Gastrocnemius medialis (tissue), 4 donors: ENCODE data around the gene ABO. TPM values are rescaled to one million over a fixed set of nuclear protein-coding genes. Genes with fewer than 3 reads are reported as not detected.
"Not testable (repeated sequence)": the region's sequence is repeated elsewhere in the genome, so short reads cannot be mapped to it uniquely, and the experiment has no call there.

Source experiments
- ATAC-seq, 2 donors: fragments of 150-250 bp; one replicate each; pipeline ENCODE4 v1.9.1; 2016
- DNase-seq, 2 donors: peaks; one replicate each; pipeline ENCODE4 v3.0.0-alpha.2; 2019
- H3K27ac ChIP-seq, 4 donors: fragments of 200-600 bp; sonication (generic); 1 replicate in 1 of 4; 2 replicates in 3 of 4; pipeline ENCODE4 v1.5.1; 2016 to 2018; ENCODE audit warnings: mild to moderate bottlenecking in 2 of 4, moderate library complexity in 1 of 4
- H3K27me3 ChIP-seq, 3 donors: fragments of 200-600 bp; sonication (generic) in 2 of 3; 1 replicate in 1 of 3; 2 replicates in 2 of 3; pipeline versions ENCODE4 v1.5.1 to v1.6.0; 2016 to 2019; ENCODE audit warnings: mild to moderate bottlenecking in 1 of 3, moderate library complexity in 1 of 3
- H3K36me3 ChIP-seq, 2 donors: fragments of 200-600 bp; sonication (generic) in 1 of 2; one replicate each; pipeline ENCODE4 v1.5.1; 2017 to 2018
- H3K4me1 ChIP-seq, 2 donors: fragments of 200-600 bp; sonication (generic) in 1 of 2; one replicate each; pipeline ENCODE4 v1.5.1; 2016 to 2017; ENCODE audit warnings: mild to moderate bottlenecking in 2 of 2
- H3K4me3 ChIP-seq, 4 donors: fragments of 200-600 bp; sonication (generic) in 3 of 4; 1 replicate in 1 of 4; 2 replicates in 3 of 4; pipeline ENCODE4 v1.5.1; 2016 to 2019; ENCODE audit warnings: mild to moderate bottlenecking in 2 of 4
- H3K9me3 ChIP-seq, 3 donors: fragments of 200-600 bp; sonication (generic) in 2 of 3; 1 replicate in 1 of 3; 2 replicates in 2 of 3; pipeline ENCODE4 v1.5.1; 2016 to 2019
- POLR2A ChIP-seq, 2 donors: fragments of 450-650 bp; IDR thresholded peaks; one replicate each; pipeline ENCODE4 v1.6.1; 2017; ENCODE audit warnings: antibody characterized with exemption in 2 of 2, mild to moderate bottlenecking in 2 of 2, moderate library complexity in 2 of 2
- in situ Hi-C, 4 donors: fragments of 200-750 bp; cut with MboI; loops; one replicate each; pipeline versions ENCODE4 v1.15.0 to v1.8.0; 2017; ENCODE audit warnings: low sequenced_read_pairs in 4 of 4
- intact Hi-C: fragments of 100-400 bp; cut with DNase I; formaldehyde crosslinking; loops from one replicate; pipeline ENCODE4 v1.15.1; 2023; ENCODE audit warnings: low total_unique reads
- total RNA-seq, 4 donors: library from RNA; depleted of rRNA; stranded (reverse); fragments of >200 nt; gene quantifications; one replicate each; pipeline versions ENCODE4 v1.1.0 to v1.2.3, GENCODE V29; 2016
- TF ChIP-seq, protein P1 (sequence below), 5 experiments: fragments of 450-650 bp in 3 of 5; fragments of 200-600 bp in 2 of 5; sonication (generic) in 2 of 5; IDR thresholded peaks in 4 of 5; conservative IDR thresholded peaks in 1 of 5; 1 replicate in 4 of 5; 2 replicates in 1 of 5; pipeline ENCODE4 v1.5.1; 2016 to 2019; ENCODE audit warnings: antibody characterized with exemption in 5 of 5, mild to moderate bottlenecking in 3 of 5, moderate library complexity in 3 of 5

ABO gene
- total RNA-seq, 4 donors from 2014 or later = 0.24 to 2.4 (median 0.44) TPM; not detected in 1

DNA sequence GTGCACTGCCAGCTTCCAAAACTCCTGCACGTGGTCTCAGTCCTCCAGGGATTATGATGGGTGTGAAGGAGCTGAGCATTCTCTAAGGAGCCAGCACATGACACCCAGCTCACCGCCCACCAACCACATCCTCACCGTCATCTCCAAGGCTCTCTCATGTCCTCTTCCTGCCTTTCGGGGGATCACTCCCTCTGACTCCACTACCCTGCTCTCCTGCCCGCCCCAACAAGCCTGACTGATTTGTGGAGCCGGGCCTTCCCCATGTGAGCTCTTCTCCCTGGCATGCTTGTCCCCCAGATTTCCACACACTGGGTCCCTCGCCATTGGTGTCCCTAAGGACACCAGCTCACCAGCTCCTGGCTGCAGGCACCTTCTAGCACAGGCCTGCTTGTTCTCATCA lies 1.9 kb downstream of the ABO start:
- H3K9me3 ChIP-seq = no peaks in the 10 kb centered on the region
- no peaks in the 10 kb centered on the region for H3K36me3 ChIP-seq
- ATAC-seq (no peak), DNase-seq (no peak)
- in situ Hi-C loops (no loop called here), intact Hi-C loops (no loop called here)
- no peaks in the 10 kb centered on the region for H3K4me1 ChIP-seq
- peaks cover 17 to 26% (median 21%) of the 10 kb centered on the region in 3 donors for H3K27me3 ChIP-seq
- no peak overlapping the region for H3K27ac ChIP-seq
- no peak overlapping the region for H3K4me3 ChIP-seq
- no peak for TF ChIP-seq POLR2A (IDR thresholded peaks at IDR 0.05)
- TF ChIP-seq, protein P1, sequence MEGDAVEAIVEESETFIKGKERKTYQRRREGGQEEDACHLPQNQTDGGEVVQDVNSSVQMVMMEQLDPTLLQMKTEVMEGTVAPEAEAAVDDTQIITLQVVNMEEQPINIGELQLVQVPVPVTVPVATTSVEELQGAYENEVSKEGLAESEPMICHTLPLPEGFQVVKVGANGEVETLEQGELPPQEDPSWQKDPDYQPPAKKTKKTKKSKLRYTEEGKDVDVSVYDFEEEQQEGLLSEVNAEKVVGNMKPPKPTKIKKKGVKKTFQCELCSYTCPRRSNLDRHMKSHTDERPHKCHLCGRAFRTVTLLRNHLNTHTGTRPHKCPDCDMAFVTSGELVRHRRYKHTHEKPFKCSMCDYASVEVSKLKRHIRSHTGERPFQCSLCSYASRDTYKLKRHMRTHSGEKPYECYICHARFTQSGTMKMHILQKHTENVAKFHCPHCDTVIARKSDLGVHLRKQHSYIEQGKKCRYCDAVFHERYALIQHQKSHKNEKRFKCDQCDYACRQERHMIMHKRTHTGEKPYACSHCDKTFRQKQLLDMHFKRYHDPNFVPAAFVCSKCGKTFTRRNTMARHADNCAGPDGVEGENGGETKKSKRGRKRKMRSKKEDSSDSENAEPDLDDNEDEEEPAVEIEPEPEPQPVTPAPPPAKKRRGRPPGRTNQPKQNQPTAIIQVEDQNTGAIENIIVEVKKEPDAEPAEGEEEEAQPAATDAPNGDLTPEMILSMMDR (IDR thresholded peaks at IDR 0.05 in 4 of 5, conservative IDR thresholded peaks at IDR 0.05 in 1 of 5) = no peak

DNA sequence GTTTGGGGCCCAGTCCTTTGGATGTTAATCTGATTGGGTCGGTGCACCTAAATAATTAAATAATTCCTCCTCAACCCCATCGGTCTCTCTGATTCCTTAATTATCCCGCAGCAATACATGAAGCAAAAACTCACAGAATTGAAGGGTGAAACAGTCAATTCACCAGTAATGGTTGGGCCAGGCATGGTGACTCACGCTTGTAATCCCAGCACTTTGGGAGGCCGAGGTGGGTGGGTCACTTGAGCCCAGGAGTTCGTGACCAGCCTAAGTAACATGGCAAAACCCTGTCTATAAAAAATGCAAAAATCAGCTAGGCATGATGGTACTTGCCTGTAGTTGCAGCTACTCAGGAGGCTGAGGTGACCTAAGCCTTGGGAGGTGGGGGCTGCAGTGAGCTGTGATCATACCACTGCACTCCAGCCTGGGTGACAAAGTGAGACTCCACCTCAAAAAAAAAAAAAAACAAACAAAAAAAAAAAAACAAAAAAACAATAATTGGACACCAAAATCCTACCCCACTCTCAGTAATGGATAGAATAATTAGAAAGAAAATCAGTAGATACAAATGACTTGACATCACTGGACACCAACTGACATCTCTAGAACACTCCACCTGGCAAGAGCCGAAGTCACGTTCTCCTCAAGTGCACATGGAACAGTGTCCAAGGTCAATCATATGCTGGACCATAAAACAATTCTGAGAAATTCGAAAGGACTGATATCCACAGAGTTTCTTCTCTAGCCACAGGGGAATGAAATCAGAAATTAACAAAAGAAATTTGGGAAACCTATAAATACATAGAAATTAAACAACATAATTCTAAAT lies 5.3 kb downstream of the ABO start:
- in situ Hi-C loops = no loop called here
- H3K27ac ChIP-seq = no peak overlapping the region

DNA sequence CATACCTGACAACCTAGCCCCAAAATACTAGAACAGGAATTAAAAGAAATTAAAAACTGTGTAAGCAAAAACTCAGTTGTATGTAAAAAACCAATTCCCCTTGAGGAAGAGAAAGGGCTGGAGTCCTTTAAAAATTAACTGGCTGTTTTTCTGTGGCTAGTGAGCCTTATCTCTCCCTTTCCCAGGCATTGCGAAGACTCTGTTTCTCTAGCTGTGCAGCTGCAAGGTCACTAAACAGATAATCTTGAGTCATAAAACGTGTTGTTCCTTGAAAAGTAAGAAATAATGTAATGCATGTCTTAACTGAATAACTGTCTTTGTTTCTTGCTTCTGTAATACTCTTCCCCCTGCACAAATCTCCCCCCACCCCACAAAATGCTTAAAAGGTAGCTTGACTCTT lies 5.9 kb downstream of the ABO start:
- H3K4me3 ChIP-seq, H3K4me1 ChIP-seq, H3K27me3 ChIP-seq, H3K27ac ChIP-seq, intact Hi-C loops, H3K36me3 ChIP-seq, H3K9me3 ChIP-seq, DNase-seq, in situ Hi-C loops, ATAC-seq: not testable (repeated sequence)

More for the DNA sequence above, 5.3 kb downstream of the ABO start:
- Histone ChIP-seq H3K27me3 (peaks cover 7 to 10% (median 7%) of the 10 kb centered on the region in 3 donors), H3K4me3 (no peak overlapping the region), H3K36me3 (no peaks in the 10 kb centered on the region), H3K9me3 (no peaks in the 10 kb centered on the region), H3K4me1 (no peaks in the 10 kb centered on the region)
- TF ChIP-seq, protein P1 (IDR thresholded peaks at IDR 0.05 in 4 of 5, conservative IDR thresholded peaks at IDR 0.05 in 1 of 5) = no peak
- ATAC-seq = no peak
- intact Hi-C loops = no loop called here
- no peak for DNase-seq

DNA sequence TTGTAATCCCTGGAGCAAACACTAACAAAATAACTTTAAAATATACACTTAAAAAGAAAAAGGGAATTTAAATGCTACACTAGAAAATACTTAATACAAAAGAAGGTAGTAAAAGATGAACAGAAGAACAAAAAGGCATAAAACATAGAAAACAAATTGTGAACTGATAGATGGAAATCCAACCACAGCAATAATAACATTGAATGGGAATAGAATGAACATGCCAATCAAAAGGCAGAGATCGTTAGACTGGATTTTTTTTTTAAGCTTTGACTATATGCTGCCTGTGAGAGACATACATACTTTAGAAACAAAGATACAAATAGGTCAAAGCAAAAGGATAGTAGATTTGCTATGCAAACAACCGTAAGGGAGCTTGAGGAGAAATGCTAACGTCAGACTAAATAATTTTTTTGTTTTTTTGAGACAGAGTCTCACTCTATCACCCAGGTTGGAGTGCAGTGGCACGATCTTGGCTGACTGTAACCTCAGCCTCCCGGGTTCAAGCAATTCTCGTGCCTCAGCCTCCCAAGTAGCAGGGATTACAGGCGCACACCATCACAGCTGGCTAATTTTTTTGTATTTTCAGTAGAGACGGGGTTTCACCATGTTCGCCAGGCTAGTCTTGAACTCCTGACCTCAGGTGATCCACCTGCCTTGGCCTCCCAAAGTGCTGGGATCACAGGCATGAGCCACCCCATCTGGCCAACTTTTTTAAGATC lies 6.5 kb downstream of the ABO start:
- in situ Hi-C loops (no loop called here), intact Hi-C loops (no loop called here)
- H3K36me3 ChIP-seq = no peaks in the 10 kb centered on the region
- H3K9me3 ChIP-seq = no peaks in the 10 kb centered on the region
- TF ChIP-seq POLR2A (IDR thresholded peaks at IDR 0.05) = no peak
- TF ChIP-seq, protein P1 (IDR thresholded peaks at IDR 0.05 in 4 of 5, conservative IDR thresholded peaks at IDR 0.05 in 1 of 5) = no peak
- H3K27me3 ChIP-seq = peaks cover 0 to 5% (median under 1%) of the 10 kb centered on the region in 3 donors
- ATAC-seq (no peak), DNase-seq (no peak)
- H3K4me3 ChIP-seq = no peak overlapping the region
- no peaks in the 10 kb centered on the region for H3K4me1 ChIP-seq
- H3K27ac ChIP-seq = no peak overlapping the region

DNA sequence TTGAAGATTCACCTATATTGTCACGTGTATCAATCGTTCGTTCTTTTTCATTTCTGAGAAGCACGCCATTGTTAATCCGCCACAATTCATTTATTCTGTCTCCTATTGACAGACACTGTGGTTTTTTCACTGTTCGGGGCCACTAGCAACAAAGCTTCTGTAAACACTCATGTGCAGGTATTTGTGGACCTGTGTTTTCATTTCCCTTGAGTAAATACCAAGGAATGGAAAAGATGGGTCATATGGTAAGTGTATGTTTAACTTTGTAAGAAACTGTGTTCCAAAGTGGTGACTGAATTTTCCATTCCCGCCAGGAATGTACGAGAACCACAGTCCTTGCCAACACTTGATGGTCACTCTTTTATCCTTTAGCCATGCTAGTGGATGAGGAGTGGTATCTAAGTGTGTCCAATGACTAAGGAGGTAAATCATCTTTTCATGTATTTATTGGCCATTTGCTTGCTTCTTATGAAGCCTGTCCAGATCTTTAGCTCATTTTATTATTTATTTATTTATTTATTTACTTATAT lies 10.7 kb downstream of the ABO start:
- intact Hi-C loops (no loop called here), in situ Hi-C loops (no loop called here)
- Histone ChIP-seq H3K27ac (no peak overlapping the region), H3K4me1 (no peaks in the 10 kb centered on the region), H3K9me3 (no peaks in the 10 kb centered on the region), H3K4me3 (no peak overlapping the region), H3K27me3 (peaks cover 0 to 5% (median 5%) of the 10 kb centered on the region in 3 donors), H3K36me3 (no peaks in the 10 kb centered on the region)
- no peak for TF ChIP-seq POLR2A (IDR thresholded peaks at IDR 0.05)
- TF ChIP-seq, protein P1 (IDR thresholded peaks at IDR 0.05 in 4 of 5, conservative IDR thresholded peaks at IDR 0.05 in 1 of 5) = no peak
- DNase-seq (no peak), ATAC-seq (no peak)
